IPS-18c (cell line): ENCODE results near the gene C16orf96.

Source experiments
- H3K4me3 ChIP-seq: 2 replicates; pipeline ENCODE4 v1.7.0; 2013; ENCODE audit warnings: low read depth, mild to moderate bottlenecking, low read length, moderate library complexity; ENCODE audit not compliant: insufficient read depth
- H3K9me3 ChIP-seq: one replicate; pipeline ENCODE4 v1.6.1; 2013; ENCODE audit warnings: mild to moderate bottlenecking, low read length, moderate library complexity; ENCODE audit not compliant: control insufficient read depth, insufficient read depth

Gene C16orf96

DNA sequence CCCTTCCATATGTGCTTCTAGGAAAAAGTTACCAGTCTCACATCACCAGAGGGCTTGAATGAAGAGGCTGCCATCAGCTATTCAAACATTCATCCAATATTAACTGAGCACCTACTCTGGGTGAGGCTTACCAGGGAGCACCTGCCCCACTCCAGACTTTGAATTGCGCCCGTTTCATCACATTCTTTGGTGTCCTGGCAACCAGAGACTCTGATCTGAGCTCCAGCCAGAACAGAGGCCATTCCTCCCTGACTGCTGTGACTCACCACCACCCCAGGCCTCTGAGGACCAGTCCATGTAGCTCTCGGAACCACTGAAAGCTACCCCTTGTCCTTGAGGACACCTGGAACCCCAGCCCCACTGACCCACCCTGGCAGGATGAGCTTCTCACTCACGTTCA, at the start of gene C16orf96:
Gene C16orf96 (plus strand): TSS at position 229 of the 400 bp plus-strand sequence. CDS start 150 bp downstream, at position 379.
- H3K4me3 ChIP-seq = no peak within 1 kb of the TSS
- H3K9me3 ChIP-seq = peaks cover 5% of the 10 kb centered on the region

- Histone ChIP-seq H3K9me3 (no peaks in the 10 kb centered on the region), H3K4me3 (no peak overlapping the region)
Measured at GRCh38 chr16:4506450-4506849, 49.7 kb upstream of the C16orf96 start.

- H3K9me3 ChIP-seq = peaks cover 2% of the 10 kb centered on the region
- no peak overlapping the region for H3K4me3 ChIP-seq
Measured at GRCh38 chr16:4507588-4508345, 48.4 kb upstream of the C16orf96 start.

DNA sequence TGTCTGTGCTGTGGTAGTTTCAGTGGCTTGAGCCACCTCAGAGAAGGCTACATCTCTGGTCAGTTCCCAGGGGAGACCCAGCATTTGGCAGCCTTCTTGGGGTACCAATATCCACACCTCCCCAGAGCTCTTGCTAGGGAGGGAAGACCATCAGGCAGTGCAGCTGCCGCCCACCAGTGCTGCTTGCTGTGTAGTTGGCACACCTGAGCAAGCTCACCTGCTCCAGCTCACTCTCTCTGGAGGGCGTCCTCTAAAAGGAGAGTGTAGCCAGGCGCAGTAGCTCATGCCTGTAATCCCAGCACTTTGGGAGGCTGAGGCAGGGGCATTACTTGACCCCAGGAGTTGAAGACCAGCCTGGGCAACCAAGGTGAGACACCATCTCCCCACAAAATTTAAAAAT, 47.3 kb upstream of the C16orf96 start:
- no peak overlapping the region for H3K4me3 ChIP-seq
- peaks cover 2% of the 10 kb centered on the region for H3K9me3 ChIP-seq

- Histone ChIP-seq H3K9me3 (peaks cover 2% of the 10 kb centered on the region), H3K4me3 (no peak overlapping the region)
Measured at GRCh38 chr16:4509420-4509819, 46.7 kb upstream of the C16orf96 start.

DNA sequence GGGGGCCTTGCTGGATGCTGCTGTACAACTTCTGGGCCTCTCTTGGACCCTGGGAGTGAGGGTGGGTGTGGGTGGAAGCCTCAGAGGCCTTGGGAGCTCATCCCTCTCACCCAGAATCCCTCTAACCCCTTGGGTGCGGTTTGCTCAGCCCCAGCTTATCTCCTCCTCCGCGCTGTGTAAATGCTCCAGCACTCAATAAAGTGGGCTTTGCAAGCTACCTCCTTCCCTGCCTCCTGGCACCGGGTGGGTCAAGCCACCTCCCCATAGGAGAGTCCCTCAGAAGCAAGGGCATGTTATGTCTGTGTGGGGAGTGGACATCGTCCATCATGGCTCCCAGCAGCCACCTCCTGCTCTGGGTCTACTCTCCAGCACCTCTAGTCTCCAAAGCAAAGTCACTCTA, 46.0 kb upstream of the C16orf96 start:
- Histone ChIP-seq H3K9me3 (peaks cover 2% of the 10 kb centered on the region), H3K4me3 (no peak overlapping the region)

DNA sequence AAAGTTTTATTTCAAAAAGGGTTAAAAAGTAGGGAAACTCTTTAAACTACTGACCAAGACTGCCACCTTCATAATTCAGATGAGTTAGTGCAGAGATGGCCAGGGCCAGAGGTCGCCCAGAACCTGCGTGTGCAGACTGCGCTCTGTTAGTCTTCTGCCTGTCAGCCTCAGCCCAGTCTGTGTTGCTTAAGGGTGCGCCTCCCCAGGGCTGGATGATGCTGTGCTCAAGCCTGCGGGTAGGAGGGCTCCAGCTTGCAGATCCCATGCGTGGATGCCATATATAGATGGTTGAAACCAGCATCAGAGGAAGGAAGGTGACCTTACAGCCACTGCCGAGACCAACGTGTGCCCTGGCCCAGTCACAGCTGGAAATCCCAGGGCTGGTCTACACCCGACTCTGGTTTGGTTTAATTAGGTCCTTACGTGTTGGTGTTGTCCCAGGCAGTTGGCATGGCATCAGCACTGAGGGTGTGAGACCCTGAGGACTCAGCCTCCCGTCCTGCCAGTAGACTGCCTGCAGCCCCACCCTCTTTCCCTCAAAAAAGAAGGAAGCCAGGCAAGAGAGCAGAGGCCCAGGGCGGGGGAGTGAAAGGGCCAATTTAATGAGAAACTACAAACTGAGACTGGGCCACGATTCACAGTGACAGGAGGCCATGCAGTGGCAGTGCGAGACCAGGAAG, 45.3 kb upstream of the C16orf96 start:
- H3K4me3 ChIP-seq = no peak overlapping the region
- H3K9me3 ChIP-seq = peaks cover 2% of the 10 kb centered on the region

DNA sequence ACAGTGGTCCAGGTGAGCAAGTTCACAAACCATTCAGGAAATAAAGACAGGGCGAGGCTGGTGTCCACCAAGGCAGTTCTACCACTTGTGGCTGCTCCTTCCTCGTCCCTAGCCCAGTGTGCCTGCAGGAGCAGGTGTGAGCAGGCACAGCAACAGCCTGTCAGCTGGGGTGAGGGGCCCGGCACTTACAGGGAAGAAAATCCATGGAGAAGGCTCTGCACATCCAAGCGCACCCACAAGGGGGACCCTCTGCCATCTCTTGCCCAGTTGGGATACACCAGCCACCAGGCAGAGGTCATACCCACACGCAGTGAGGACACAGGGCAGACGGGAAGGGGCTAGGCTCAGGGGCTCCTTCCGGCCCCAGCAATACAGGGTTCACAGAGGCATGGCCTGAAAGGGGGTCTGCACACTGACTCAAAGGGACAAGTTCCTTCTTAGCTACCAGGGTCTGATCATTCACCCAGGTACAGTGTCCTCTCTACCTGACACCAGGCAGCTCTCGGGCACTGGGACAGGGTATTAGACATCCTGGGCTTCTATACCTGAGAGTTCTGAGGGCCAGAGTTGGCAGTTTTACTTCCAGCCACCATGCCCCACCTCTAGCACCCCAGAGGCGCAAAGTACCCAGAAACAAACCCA, 44.6 kb upstream of the C16orf96 start:
- Histone ChIP-seq H3K4me3 (no peak overlapping the region), H3K9me3 (peaks cover 2% of the 10 kb centered on the region)

GRCh38 chr16:4512473-4512872, 43.7 kb upstream of the C16orf96 start:
- H3K4me3 ChIP-seq = no peak overlapping the region

GRCh38 chr16:4513086-4513860, 42.9 kb upstream of the C16orf96 start:
- Histone ChIP-seq H3K9me3 (peaks cover 2% of the 10 kb centered on the region), H3K4me3 (no peak overlapping the region)

More at GRCh38 chr16:4512473-4512872, 43.7 kb upstream of the C16orf96 start:
- peaks cover 2% of the 10 kb centered on the region for H3K9me3 ChIP-seq

GRCh38 chr16:4513881-4514280, 42.3 kb upstream of the C16orf96 start:
- H3K4me3 ChIP-seq = no peak overlapping the region
- peaks cover 2% of the 10 kb centered on the region for H3K9me3 ChIP-seq

- H3K4me3 ChIP-seq = no peak overlapping the region
- H3K9me3 ChIP-seq = peaks cover 2% of the 10 kb centered on the region
Measured at GRCh38 chr16:4514606-4515005, 41.5 kb upstream of the C16orf96 start.

DNA sequence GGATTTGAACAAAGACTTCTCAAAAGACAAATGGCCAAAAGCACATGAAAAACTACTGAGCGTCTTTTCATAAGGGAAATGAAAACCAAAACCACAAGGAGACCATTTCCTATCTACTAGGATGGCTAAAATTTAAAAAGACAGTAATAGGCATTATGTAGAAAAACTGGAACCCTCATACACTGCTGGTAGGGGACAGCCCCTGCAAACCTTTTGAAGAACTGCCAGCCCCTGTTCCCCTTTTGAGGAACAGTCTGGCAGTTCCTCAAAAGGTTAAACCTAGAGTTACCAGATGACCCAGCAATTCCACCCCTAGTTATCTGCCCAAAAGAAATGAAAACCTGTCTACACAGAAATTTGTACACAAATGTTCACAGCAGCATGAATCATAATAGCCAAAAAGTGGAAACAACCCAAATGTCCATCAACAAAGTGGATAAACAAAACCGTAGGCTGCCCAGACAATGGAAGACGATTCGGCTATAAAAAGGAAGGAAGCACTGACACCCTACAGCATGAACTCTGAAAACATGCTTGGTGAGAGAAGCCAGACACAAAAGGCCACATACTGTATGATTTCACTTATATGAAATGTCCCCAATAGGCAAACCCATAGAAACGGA, 40.4 kb upstream of the C16orf96 start:
- H3K9me3 ChIP-seq = peaks cover 2% of the 10 kb centered on the region
- H3K4me3 ChIP-seq = no peak overlapping the region

DNA sequence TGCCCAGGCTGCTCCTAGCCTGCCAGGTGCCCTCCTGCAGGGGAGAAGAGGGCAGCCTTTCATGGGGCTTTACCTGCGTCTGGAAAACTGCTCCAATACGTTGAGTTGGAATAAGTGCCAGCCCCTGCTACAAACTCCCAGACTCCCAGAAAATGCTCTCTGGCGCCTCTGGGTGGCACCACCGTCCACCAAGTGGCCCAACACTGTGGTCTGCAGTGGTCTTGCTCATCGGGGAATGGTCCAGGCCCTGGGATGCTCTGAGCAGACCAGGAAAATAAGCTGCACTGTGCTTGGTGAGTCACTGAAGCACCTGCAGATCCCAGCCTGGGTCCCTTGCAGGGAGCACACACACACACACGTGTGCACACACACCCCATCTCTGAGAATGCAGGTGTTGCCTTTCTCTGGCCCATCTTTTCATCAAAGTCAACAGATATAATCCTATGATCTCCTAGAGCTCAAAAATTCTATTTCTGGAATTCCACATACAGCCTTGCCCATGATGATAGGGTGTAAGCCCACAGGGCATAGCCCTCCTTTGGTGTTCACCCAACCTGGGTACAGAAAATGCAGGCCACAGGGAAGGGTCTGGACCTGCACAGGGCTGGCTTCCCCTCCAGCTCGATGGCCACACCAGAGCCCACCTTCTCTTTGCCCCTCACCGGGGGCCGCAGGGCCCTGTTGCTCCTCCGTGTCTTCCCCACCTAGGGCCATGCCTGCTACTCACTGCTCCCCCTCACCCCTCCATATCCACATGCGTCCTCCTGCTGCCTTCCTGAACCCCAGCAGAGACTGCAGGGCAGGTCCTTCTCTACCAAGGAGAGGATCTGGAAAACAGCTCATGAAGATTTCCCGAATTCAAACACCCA, 38.1 kb upstream of the C16orf96 start:
- H3K9me3 ChIP-seq = no peaks in the 10 kb centered on the region
- H3K4me3 ChIP-seq = no peak overlapping the region

DNA sequence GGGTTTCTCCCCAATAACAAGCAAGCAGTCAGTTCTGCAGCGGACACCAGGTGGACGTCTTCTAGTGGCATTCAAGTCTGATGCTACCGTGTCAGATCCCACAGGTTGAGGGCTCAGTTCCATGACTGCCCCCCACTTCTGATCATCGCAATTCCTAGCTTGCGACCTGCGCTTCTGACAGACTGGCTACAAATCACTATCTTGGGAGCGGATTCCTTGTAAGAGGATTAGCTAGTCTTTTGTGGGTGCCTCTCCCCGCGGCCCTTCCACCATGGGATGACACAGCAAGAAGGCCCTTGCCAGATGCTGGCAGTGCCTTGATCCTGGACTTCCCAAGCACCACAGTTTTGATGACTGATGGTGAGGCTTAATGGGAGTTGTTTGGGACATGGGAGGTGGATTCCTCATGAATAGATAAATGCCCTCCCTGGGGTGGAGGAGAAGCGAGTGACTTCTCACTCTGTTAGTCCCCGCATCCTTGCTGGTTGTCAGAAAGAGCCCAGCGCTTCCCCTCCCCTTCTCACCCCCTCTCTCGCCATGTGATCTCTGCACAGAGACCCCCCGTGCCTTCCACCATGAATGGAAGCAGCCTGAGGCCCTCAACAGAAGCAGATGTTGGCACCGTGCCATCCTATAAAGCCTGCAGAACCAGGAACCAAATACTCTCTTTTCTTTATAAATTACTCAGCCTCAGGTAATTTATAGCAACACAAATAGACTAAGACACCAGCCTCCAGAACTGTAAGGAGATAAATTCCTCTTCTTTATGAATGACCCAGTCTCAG, 36.7 kb upstream of the C16orf96 start:
- Histone ChIP-seq H3K4me3 (no peak overlapping the region), H3K9me3 (no peaks in the 10 kb centered on the region)
